Left lobe of liver (tissue), 2 donors: ENCODE results near the gene GPC2. TPM values are rescaled to one million over a fixed set of nuclear protein-coding genes. Genes with fewer than 3 reads are reported as not detected.

ENCODE experiments used
- ATAC-seq: fragments of 200-7000 bp; cut with Tn5 transposase; one replicate; pipeline ENCODE4 v1.9.1; 2020; ENCODE audit warnings: mild to moderate bottlenecking, moderate library complexity
- DNase-seq: peaks from one replicate; pipeline ENCODE4 v3.0.0-alpha.2; 2020; ENCODE audit warnings: low spot score
- total RNA-seq: library from RNA; stranded (reverse); gene quantifications from one replicate; pipeline ENCODE4 v1.2.1, GENCODE V29; 2021
- donor health status: DM: no; HTN: no; CAD: no; lungs with moderate emphysema.
- donor health status: DM: no; HTN: yes; CAD: no.

GPC2 gene
- total RNA-seq, 1 donor from 2014 or later: 0.18 TPM

DNA sequence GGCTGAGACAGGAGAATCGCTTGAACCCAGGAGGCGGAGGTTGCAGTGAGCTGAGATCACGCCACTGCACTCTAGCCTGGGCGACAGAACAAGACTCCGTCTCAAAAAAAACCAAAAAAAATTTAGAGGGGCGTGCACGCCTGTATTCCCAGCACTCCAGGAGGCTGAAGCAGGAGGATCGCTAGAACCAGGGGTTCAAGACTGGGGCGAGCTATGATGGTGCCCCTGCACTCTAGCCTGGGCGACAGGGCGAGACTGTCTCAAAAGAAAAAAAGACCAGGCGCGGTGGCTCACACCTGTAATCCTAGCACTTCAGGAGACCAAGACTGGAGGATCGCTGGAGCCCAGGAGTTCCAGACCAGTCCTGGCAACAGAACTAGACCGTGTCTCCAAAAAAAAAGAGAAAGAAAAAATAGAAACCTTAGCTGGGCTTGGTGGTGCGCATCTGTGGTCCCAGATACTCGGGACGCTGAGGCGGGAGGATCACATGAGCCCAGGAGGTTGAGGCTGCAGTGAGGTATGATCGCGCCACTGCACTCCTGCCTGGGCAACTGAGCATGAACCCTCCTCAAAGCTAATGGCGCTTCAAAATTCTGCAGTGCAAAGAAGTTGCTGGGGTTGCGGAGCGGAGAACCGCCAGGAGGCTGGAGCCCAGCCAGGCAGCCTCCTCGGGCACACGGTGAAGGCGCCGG, 50.8 kb downstream of the GPC2 start:
- peak; percentile 37 for ATAC-seq
- DNase-seq: no peak

DNA sequence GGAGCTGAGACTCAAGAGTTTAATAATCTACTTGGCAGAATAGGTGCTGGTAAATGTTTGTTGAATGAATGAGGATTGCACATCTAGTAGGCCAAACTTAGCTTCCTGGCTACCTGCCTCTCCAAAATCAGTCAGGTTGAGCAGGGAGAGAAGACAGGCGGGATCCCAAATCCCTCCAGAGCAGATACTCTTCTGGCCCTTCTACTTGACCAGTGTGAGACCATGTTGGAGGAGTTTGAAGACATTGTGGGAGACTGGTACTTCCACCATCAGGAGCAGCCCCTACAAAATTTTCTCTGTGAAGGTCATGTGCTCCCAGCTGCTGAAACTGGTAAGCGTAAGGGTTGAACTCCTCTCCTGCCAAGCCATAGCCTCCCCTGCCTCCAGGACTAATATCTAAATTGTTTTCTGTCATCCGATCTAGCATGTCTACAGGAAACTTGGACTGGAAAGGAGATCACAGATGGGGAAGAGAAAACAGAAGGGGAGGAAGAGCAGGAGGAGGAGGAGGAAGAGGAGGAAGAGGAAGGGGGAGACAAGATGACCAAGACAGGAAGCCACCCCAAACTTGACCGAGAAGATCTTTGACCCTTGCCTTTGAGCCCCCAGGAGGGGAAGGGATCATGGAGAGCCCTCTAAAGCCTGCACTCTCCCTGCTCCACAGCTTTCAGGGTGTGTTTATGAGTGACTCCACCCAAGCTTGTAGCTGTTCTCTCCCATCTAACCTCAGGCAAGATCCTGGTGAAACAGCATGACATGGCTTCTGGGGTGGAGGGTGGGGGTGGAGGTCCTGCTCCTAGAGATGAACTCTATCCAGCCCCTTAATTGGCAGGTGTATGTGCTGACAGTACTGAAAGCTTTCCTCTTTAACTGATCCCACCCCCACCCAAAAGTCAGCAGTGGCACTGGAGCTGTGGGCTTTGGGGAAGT, 52.6 kb downstream of the GPC2 start:
- ATAC-seq: no peak
- no peak for DNase-seq

GRCh38 chr7:100122568-100122967, 54.6 kb downstream of the GPC2 start:
- ATAC-seq (no peak), DNase-seq (no peak)

DNA sequence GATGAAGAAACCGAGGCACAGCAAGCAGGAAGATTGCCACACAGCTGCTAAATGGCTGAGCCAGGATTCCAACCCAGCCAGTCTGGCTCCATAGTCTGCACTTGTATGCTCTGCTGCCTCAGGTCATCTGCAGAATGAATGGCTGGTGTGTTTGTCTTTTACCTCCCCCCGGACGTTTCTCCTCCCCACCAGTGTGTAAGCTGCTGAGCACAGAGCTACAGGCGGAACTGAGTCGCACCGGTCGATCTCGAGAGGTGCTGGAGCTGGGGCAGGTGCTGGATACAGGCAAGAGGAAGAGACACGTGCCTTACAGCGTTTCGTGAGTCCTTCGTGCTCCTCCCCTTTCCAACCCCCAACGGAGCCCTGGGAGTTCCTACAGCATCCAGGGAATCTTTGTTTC, 55.1 kb downstream of the GPC2 start:
- DNase-seq: no peak

DNA sequence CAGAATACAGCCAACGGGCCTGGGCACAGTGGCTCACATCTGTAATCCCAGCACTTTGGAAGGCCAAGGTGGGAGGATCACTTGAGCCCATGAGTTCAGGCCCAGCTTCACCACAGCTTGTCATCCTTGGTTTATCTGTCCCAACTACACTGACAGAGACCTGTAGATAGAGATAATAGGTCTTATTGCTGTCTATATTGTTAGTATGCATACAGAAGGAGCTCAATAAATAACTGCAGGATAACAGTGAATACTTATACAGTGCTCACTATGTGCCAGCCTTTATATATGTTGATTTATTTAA, 56.5 kb downstream of the GPC2 start:
- ATAC-seq (no peak), DNase-seq (no peak)

More for the DNA sequence above, 55.1 kb downstream of the GPC2 start:
- no peak for ATAC-seq

DNA sequence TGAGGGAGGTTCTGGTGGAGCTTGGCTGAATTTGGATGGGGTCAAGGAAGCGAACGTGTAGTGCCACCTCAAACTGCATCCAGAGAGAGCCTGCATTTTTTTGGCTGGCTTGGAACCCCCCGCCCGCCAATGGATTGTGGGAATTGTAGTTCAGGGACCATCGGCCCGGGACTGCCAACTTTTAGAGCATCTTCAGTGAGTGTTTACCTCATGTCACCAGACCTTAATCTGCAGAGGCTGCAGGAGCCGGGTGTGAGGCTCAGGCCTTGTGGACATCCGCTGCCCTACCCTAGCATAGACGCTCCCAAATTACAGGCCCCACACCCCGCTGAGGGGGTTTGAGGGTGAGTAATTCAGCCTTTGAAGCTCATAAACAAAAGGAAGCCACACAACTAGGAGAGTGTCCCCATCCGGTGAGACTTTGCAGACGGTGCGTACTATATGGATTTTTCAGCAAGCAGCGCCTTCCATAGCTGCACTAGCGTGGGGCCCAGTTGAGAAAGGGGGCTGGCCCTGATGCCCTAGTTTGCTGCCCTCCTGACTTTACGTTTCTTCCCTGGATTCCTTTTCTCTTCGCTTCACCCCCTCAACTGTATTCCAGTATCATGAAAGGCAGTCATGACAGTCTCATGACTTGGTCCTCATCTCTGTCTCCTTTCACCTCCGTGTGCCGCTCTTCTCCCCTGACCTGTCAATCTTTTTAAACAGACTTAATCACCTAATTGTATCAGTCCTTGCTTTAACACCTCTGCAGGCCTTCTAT, 57.0 kb downstream of the GPC2 start:
- DNase-seq: peak; percentile 70

More for the DNA sequence above, 57.0 kb downstream of the GPC2 start:
- ATAC-seq: peak; percentile 73

Other genes starting within 250 kb of the GPC2 start
- 0.86 TPM for gene GJC3, start 247.8 kb downstream of the GPC2 start, total RNA-seq
- gene AZGP1, start 201.3 kb downstream of the GPC2 start, total RNA-seq: 2,337 TPM
- 99.9 TPM for gene ZKSCAN1, start 161.8 kb downstream of the GPC2 start, total RNA-seq
- gene ZSCAN21, start 127.6 kb downstream of the GPC2 start, total RNA-seq: 7.7 TPM
- 14.5 TPM for gene ZNF3, start 95.7 kb downstream of the GPC2 start, total RNA-seq
- 42.6 TPM for gene COPS6, start 88.4 kb downstream of the GPC2 start, total RNA-seq
- gene MCM7, start 76.0 kb downstream of the GPC2 start, total RNA-seq: 17.7 TPM
- 4.5 TPM for gene AP4M1, start 75.7 kb downstream of the GPC2 start, total RNA-seq
- 14.9 TPM for gene TAF6, start 58.0 kb downstream of the GPC2 start, total RNA-seq
- 2.4 TPM for gene CNPY4, start 57.7 kb downstream of the GPC2 start, total RNA-seq
- gene MBLAC1, start 50.4 kb downstream of the GPC2 start, total RNA-seq: 0.78 TPM
- 40.9 TPM for gene LAMTOR4, start 28.5 kb downstream of the GPC2 start, total RNA-seq
- gene TRAPPC14, start 18.7 kb downstream of the GPC2 start, total RNA-seq: 7.9 TPM
- 0.35 TPM for gene GAL3ST4, start 8.8 kb downstream of the GPC2 start, total RNA-seq
- gene STAG3, start 537 bp upstream of the GPC2 start, total RNA-seq: 3.1 TPM
- 0.50 TPM for gene PVRIG, start 42.6 kb upstream of the GPC2 start, total RNA-seq
- not detected for gene SPDYE3, start 130.3 kb upstream of the GPC2 start, total RNA-seq
- 28.6 TPM for gene PILRB, start 180.7 kb upstream of the GPC2 start, total RNA-seq
- gene PILRA, start 196.1 kb upstream of the GPC2 start, total RNA-seq: 1.4 TPM